Upper lobe of left lung (tissue), 4 donors: Measurements from ENCODE around the gene CHD5.

Experiments
- CTCF ChIP-seq, 6 experiments: fragments of 450-650 bp in 4 of 6; fragments of 200-600 bp in 2 of 6; sonication (generic) in 2 of 6; IDR thresholded peaks; one replicate each; pipeline ENCODE4 v1.5.1; 2016 to 2019; ENCODE audit warnings: antibody characterized with exemption in 6 of 6
- EP300 ChIP-seq, 4 donors: sonication (generic); formaldehyde crosslinking; IDR thresholded peaks; one replicate each; pipeline ENCODE4 v1.5.1; 2017; ENCODE audit warnings: antibody characterized with exemption in 4 of 4, control low read depth in 2 of 4

- no peak for TF ChIP-seq EP300 (IDR thresholded peaks at IDR 0.05)
- TF ChIP-seq CTCF (IDR thresholded peaks at IDR 0.05) = no peak
Measured at GRCh38 chr1:6066680-6067079, 113.4 kb downstream of the CHD5 start.
